Smooth muscle cell of the brain vasculature (primary cell): Measurements from ENCODE around the gene MXRA8.
A peak's percentile ranks its signal among the peaks of the same experiment; 100 is the strongest.
"Not testable (repeated sequence)": the region's sequence is repeated elsewhere in the genome, so short reads cannot be mapped to it uniquely, and the experiment has no call there.

ENCODE experiments used
- DNase-seq: peaks from one replicate; pipeline ENCODE4 v3.0.0-alpha.2; 2012; ENCODE audit warnings: low read depth, low spot score

The MXRA8 gene

DNA sequence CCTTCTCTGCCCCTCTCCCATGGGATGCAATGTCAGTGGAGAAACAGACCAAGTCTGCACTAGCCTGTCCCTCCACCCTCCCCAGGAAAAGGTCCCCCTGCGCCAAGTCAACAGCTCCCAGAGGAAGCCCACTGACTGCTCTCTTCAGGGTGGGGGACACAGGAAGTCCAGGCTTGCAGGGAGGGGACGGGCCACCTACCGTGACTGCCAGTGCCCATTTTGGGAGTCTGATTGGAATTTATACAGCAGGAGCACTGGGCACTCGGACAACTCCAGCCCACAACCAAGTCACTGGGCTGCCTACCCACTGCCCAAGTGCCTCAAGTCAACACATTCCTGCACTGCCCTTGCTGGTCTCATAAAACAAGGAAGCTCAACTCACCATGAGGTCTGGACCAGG lies 34.7 kb upstream of the MXRA8 start:
- no peak for DNase-seq

DNA sequence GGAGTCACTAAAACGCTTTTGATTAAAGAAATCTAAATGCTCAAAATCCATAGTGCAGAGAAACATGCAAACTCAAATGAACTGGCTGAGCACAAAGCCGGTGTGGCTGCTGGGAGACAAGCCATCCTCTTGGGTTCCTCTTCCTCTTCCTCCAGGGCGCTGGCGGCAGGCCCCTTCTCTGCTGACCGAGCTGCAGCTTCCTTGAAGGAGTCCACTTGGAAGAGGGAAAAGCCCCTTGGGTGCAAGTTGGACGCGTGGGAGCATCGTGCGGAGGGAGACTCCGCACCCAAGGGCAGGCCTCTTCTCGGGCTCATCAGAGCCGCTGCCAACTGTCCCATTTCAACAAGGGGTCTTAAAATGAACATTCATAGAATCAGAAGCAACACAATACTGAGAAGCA lies 32.9 kb upstream of the MXRA8 start:
- DNase-seq, result no peak

- no peak for DNase-seq
These were observed 32.3 kb upstream of the MXRA8 start for GRCh38 chr1:1390675-1391074.

DNA sequence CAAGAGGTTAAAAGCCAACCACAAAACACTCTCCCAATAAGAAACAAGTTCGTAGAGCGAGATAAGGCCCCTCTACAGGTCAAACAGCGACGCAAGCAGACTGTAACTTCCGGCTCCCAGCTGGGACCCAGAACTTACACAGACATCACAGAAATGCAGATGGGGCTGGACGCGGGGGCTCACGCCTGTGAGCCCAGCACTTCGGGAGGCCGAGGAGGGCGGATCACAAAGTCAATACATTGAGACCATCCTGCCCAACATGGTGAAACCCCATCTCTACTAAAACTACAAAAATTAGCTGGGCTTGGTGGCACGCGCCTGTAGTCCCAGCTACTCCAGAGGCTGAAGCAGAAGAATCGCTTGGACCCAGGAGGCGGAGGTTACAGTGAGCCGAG lies 29.7 kb upstream of the MXRA8 start:
- DNase-seq, result no peak

- no peak for DNase-seq
These were observed 29.0 kb upstream of the MXRA8 start for GRCh38 chr1:1387098-1388077.

DNA sequence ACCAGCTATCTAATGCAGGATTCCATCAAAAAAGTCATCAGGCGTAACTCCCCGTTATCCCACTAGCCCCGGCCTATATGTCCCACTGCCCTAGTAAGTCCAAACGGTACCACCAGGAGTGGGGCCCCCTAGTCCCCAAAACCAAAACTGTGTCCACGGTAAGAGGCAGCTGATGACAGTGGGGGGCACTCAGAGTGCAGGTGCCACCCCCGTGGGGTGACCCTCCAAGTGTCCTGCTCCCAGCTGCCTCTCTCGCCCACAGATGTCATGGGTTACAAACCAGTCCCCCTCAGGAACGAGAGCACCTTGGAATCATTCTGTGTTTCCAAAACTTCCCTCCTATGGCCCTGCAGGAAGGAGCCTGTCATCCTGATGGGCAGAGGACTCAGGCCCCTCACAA lies 27.6 kb upstream of the MXRA8 start:
- no peak for DNase-seq

DNA sequence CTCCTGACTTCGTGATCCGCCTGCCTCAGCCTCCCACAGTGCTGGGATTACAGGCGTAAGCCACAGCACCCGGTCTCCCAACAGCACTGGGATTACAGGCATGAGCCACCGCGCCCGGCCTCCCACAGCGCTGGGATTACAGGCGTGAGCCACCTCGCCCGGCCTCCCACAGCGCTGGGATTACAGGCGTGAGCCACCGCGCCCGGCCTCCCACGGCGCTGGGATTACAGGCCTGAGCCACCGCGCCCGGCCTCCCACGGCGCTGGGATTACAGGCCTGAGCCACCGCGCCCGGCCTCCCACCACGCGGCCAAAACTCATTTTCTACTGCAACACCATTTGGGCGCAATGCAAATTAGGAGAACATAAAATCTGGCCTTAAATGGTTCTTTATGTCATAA lies 27.0 kb upstream of the MXRA8 start:
- not testable (repeated sequence) for DNase-seq

DNA sequence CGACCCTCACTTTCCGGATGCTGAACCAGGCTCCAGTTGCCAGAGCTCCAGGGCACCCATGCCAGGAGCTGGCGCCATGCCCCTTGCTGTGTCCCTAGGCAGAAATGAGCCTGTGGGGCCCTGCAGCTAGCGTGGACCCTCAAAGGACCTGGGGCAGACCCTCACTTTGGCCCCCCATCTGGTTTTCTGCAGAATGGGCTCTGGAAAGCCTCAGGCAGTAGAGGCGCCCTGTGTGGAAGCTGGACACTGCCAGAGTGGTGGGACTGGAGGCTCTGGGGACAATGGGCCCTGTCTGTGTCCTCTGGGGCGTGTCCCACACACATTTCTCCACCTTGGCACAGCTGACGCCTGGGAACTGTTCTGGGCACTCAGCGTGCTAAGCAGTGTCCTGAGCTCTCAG lies 22.9 kb upstream of the MXRA8 start:
- DNase-seq, result no peak

- no peak for DNase-seq
These were observed 22.5 kb upstream of the MXRA8 start for GRCh38 chr1:1380860-1381259.

- no peak for DNase-seq
These were observed 19.3 kb upstream of the MXRA8 start for GRCh38 chr1:1377540-1378205.

DNA sequence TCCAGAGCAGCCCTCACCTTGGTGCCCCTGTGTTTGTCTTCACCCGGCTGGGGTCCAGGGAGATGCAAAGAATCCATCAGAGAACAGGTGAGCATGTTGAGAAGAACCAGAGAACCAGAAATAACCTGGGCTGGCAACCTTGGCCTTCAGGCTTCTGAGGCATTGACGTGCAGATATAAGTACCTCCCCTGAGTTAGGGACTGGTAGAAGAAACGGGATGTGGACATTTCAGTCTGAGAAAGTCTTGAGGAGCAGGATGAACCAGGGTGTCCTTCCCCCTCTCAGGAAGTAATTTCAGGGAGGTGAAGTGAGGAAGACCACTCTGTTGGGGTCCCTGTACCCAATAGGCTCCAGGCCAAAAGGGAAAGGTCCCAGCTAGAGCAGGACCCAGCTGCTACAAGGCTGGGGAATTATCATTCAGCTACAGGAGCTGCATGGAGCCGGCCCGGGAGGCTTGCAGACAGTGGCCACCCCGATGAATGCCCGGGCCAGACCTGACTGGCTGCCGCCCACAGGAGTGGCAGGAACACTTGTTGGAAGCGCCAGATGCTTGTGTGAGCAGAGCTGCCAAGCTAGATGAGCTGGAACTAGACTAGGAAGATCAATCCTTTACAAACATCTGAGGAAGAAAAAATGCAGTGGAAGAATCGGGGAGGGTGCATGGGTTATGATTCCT lies 18.3 kb upstream of the MXRA8 start:
- no peak for DNase-seq

GRCh38 chr1:1374929-1375662 lies 16.7 kb upstream of the MXRA8 start, which contains the start of gene AURKAIP1:
TSS of gene AURKAIP1 (minus strand) at chr1:1375207. CDS start at chr1:1374756, 451 bp downstream.
- peak; percentile 100 for DNase-seq

- no peak for DNase-seq
These were observed 16.2 kb upstream of the MXRA8 start for GRCh38 chr1:1374589-1374928.

GRCh38 chr1:1373815-1374588 lies 15.6 kb upstream of the MXRA8 start:
- DNase-seq, result no peak

- no peak for DNase-seq
These were observed 14.9 kb upstream of the MXRA8 start for GRCh38 chr1:1373051-1373814.

GRCh38 chr1:1371746-1372711 lies 13.7 kb upstream of the MXRA8 start:
- no peak for DNase-seq

- DNase-seq, result no peak
These were observed 13.0 kb upstream of the MXRA8 start for GRCh38 chr1:1371364-1371745.

DNA sequence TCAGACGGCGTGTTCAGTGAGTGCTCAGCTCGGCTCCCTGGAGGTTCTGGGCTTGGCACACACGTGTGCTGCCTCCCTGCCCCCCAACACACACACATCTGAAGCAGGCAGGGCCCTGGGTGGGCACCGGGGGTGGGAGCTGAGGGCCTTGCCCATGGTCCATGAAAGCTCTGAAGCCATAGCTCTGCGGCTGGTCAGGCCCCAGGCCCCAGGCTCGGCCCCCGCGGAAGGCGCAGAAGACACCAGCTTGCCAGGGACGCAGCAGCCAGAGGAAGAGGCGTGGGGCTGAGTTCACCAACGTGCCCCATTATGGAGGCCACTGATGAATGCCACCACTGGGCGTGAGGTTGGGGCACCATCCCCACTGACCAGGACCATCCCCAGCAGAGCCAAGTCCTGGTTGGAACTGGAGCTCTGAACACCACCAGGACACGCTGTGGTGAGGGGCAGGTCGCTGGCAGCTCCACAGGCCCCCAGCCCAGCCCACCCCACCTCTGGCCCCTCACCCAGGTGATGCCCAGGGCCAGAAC lies 12.5 kb upstream of the MXRA8 start:
- DNase-seq, result no peak

- DNase-seq, result not testable (repeated sequence)
These were observed 11.7 kb upstream of the MXRA8 start for GRCh38 chr1:1370094-1370493.
